Cerebellar nuclear complex (tissue), 1 donor: Measurements from ENCODE around the gene FER1L5.

Source experiments
- DNase-seq, 2 experiments: peaks; one replicate each; lab custom pipeline; 2025; lab: John Stamatoyannopoulos, UW

The FER1L5 gene

DNA sequence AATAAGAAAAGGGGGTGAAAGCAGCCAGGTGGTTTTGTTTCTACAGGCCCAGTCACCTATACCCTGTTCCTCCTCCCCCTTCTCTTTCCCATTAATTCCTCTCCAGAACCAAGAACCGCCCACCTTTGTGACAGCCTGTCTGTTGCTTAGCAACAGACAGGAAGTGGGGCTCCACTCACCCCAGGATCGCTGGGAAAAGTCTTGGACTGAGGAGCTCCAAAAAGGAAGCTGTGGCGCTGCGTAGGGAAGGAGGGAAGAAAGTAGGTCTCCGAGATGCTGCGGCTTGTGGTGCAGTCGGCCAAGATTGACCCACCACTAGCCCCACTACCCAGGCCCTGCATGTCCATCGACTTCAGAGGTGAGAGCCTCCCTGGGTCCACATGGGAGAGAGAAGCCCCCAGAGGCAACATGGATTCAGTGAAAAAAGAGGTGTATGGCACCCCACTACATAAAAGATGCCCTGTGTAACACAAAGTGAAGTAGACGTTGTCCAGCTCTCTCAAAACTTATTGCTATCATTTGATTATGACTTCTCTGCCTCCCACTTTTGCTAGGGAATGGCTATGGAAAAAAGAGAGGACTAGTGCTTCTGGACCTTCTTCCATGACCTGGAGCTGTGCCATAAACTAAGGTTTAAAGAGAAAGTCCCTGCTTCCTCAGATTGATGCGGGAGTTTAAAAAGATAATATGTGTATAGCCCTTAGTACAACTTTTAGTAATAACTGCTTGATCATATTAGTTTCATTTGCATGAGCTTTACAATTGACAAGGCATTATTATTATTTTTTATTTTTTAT, at the start of gene FER1L5:
Gene FER1L5, plus strand, starts transcription at position 201 of the 797 bp plus-strand sequence. Its CDS starts 73 bp downstream, at position 274.
- DNase-seq, result peak; percentile 54 to 66

DNA sequence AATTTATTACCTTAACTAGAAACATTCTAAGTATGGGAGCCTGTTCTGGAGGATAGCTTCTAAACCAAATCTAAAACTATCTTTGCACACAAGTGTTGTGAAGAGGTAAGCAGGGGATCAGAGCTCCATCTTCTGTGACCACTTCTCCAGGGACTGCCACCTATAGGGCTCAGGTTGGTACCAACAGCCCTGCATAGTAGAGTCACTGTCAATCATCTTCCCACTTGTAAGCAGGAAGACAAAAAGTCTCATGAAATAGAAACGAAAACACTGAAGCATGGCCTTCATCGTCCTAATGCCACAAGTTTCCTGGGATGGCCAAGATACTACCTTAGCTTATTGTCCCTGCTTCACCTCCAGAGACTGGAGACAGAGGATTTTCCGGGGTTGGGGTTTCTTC, 48.3 kb upstream of the FER1L5 start:
- DNase-seq, result no peak

DNA sequence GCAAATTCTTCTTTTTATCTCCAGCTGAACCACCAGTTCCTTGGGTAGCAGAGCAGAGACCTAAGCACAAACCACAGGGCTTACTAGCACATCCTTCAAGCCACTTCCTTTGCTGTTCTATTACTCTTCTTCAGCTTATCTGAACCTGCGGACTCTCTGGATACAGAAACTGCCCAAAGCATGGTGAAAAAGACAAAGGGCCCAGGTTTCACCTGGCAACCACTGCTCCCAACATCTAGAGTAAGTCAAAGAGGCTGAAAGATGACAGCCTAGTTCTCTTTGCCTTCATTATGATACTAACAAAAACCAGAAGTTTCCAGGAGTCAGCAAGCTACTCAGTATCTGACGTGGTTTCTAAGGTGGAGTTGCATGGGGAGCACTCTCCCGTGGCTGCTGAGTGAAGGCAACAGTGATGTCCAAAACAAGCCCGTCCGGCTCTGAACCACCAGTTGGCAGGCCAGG, 47.8 kb upstream of the FER1L5 start:
- no peak for DNase-seq

DNA sequence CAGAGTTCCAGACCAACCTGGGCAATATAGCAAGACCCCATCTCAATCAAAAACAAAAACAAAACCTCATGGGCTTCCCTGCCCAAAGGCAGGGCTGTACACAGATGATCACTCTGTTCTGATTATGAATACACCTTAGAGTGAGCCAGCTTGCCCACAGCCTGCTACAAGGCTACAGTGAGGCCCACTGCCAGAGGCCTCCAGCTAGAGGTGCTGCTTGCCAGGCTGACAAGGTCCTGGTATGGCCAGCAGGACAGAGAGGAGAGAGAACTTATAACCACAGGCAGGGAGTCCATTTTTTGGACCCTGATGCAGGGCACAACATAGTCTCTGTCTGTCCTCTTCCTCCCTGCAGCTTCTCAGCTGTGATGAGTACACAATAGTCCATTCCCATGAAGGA, 46.0 kb upstream of the FER1L5 start:
- no peak for DNase-seq

DNA sequence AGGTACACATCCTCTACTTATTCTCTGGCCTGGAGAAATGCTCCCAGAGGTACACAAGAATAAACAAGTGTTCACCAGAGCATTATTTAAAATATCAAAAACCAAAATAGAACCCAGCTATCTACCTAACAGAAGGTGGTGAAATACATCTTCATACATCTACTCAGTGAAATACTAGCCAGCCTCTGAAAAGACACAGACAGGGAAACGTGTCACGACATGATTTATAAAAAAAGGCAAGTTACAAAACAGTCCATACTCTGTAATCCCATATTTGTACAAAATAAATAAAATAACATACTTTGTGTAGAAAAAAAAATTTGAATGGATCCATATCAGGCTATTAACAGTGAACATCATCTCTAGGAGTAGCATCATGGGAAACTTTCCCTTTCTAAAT, 42.6 kb upstream of the FER1L5 start:
- DNase-seq, result no peak

DNA sequence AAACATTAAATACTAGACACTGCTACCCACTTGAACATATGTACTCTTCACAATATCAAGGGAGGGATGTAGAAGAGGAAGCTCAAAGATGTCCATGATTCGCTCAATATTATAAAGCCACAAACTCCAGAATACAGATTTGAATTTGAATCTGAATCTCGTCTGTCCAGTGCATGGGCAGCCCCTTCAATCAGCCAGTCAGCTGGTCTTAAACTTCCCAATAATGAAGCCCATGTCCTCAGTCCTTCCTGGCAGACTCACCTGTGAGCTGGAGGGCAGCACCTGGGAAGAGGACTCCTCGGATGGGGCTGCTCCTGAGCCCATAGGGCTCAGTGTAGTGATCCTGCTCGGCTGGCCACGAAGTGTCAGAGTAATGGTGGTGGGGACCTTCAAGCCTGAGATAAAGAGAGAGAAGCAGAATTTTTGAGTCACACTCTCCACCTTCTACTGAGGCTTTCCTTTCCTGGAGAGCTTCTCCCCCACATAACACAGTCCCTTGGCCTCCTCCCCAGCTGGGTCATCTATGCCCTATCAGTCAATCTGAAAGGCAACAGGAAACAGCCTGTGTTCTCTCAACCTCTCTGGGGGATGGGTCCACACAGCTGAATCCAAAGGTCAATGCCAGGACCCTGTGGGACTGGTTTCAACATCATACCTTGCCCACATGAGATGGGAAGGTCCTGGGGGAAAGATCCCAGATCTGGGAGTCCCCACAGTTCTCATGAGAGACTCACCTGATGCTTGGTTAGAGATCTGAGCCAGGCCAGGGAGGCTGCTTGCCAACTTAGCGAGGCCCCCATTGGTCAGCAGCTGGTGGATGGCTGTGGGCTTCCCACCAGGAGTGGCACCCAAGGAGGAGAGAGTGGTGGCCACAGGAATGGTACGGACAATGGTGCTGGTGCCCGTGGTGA, 40.9 kb upstream of the FER1L5 start:
- no peak for DNase-seq

DNA sequence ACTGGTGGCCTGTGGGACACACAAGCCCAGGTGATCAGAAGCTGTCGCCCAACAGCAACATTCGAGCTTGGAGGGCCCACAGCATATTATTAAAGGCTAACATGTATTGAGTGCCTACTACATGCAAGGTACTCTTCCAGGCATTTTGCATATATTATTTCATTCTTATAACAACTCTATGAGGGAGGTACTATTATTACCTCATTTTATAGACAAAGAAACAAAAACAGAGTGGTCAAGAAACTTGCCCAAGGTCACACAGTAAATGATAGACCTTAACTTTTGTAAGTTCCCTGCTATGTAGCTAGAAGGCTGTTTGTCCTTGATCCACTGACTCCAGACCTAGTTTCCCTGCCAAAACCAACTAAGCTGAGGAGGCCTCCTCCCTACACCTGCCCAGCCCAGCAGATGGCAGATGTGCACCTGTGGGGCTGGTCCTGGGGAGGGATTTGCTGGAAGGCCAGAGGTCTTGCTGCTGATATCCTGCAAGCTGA, 40.2 kb upstream of the FER1L5 start:
- DNase-seq, result no peak

DNA sequence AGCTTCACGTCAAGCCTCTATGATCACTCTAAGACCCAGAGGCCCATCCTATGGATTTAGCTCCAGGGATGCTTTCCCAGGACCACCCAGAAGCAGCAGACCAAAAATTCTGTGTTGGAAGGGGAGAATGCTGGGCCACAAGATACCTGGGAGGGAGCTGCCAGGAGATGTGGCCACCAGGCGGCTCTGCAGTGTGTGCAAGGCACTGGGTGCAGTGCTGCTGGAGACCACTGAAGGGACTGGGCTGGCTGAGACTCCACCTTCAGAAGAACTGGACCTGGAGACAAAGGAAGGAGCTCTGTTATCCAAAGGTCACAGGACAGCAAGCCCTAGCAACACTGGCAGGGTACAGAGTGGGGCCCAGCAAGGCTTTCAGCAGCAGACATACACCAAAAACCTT, 38.5 kb upstream of the FER1L5 start:
- DNase-seq, result no peak

- no peak for DNase-seq
These were observed 33.8 kb upstream of the FER1L5 start for GRCh38 chr2:96608469-96609455.

- no peak for DNase-seq
These were observed 26.4 kb upstream of the FER1L5 start for GRCh38 chr2:96616128-96616527.

DNA sequence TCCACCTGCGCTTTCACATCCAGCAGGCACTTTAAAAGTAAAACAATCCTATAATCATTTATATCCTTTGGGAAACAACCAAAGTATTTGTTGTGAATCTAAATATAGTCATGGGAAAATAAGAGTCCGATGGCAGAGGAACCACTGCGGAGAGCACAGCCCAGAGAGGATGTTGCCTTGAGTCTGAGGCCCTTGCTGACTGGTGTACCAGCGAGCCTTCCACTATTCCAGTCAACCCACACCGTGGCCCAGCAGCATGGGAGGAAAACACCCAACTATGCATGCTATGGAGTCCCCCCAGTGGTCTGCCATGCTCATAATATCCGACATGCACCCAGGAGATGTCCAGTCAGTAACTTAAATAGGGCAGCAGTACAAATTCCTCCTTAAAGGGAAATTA, 26.0 kb upstream of the FER1L5 start:
- no peak for DNase-seq

DNA sequence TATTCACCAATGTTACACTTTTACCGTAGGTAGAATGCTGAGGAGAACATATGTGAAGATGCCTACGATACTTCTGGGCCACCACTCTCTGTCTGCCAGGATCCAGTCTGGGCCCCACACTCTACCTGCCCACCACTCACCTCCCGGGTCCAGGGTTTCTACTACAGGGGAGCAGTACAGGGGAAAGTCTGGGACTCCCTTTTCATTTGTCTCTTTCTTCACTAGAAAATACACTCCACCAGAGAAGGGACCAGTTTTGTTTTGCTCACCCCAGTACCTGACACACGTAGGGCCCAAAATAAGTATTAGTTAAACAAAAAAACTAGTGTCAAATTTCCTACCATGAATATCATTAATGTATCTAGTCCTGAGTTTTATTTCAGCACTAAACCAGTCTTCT, 25.6 kb upstream of the FER1L5 start:
- DNase-seq, result no peak

- no peak for DNase-seq
These were observed 23.8 kb upstream of the FER1L5 start for GRCh38 chr2:96618596-96619283.

DNA sequence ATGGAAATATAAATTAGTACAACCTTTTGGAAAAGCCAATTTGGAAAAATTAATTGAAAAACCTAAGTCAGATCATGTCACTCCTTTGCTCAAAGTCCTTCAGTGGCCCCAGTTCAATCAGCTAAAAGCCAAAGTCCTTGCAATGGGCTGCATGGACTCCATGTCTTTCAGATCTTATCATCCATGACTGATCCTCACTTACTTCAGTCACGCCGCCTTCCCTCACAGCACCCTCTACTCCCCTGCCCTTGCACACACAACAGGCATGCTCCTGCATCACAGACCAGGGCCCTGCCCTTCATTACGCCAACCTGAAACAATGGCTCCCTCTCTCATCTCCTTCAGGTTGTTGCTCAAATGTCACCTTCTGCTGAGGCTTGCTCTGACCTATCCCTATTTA, 20.0 kb upstream of the FER1L5 start:
- DNase-seq, result no peak

- no peak for DNase-seq
These were observed 19.4 kb upstream of the FER1L5 start for GRCh38 chr2:96623116-96623515.

GRCh38 chr2:96625571-96626552, 16.7 kb upstream of the FER1L5 start:
- DNase-seq, result no peak

DNA sequence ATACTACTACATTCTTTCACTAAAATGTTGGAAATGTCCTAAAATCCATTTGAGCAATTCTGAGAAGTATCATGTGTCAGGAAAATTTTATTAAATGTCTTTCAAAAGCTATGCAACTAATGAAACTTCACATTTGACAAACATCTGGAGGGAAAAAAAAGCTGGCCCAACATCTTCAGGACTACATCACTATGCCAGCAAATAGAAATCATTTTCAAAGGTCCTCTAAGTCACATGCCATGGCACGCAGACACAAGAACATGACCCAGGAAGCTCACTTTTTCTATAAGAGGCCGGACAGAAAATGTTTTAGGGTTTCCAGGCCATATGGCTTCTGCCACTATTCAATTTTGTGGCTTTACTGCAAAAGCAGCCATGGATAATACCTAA, 16.0 kb upstream of the FER1L5 start:
- no peak for DNase-seq

DNA sequence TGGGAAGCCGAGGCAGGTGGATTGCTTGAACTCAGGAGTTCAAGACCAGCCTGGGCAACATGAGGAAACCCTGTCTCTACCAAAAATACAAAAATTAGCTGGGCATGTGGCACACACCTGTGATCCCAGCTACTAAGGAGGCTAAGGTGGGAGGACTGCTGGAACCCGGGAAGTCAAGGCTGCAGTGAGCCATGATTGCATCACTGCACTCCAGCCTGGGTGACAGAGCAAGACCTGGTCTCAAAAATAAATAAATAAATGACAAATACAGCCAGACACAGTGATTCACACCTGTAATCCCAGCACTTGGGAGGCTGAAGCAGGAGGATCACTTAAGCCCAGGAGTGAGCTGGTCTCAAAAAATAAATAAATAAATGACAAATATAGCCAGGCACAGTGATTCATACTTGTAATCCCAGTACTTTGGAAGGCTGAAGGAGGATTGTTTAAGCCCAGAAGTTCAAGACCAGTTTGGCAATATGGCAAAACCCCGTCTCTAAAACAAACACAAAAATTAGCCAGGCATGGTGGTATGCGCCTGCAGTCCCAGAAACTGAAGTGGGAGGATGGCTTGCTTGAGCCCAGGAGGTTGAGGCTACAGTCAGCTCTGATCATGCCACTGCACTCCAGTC, 10.6 kb upstream of the FER1L5 start:
- no peak for DNase-seq

DNA sequence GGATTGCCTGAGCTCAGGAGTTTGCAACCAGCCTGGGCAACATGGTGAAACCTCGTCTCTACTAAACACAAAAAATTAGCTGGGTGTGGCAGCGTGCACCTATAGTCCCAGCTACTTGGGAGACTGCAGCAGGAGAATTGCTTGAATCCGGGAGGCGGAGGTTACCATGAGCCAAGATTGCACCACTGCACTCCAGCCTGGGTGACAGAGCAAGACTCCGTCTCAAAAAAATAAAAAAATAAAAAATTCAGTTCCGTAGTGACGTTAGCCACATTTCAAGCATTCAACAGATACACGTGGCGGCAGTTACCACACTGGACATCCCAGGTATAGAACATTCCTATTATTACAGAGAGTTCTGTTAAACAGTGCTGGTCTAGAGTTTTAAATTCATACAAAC, 8.9 kb upstream of the FER1L5 start:
- DNase-seq, result no peak
